22Rv1 (cell line): Measurements from ENCODE around the gene CSPG4.
"Not testable (repeated sequence)": the region's sequence is repeated elsewhere in the genome, so short reads cannot be mapped to it uniquely, and the experiment has no call there.

ENCODE experiments used
- CTCF ChIP-seq: fragments of 450-650 bp; IDR thresholded peaks from 2 replicates; pipeline ENCODE4 v1.5.1; 2017; ENCODE audit warnings: mild to moderate bottlenecking
- ZFX ChIP-seq: fragments of 450-650 bp; IDR thresholded peaks from 2 replicates; pipeline ENCODE4 v1.6.1; 2017; ENCODE audit warnings: antibody characterized with exemption, borderline replicate concordance

- not testable (repeated sequence) for TF ChIP-seq CTCF, ZFX
Measured at GRCh38 chr15:75742346-75742745, 29.7 kb upstream of the CSPG4 start.
